ENCODE measurements around the gene ATP8B3.
A peak's percentile ranks its signal among the peaks of the same experiment; 100 is the strongest.

The ATP8B3 gene

GRCh38 chr19:1840541-1841115 is 28.6 kb upstream of the ATP8B3 start:
- Histone ChIP-seq H3K27me3 (replicated peaks; ENCODE audit: control insufficient read depth, insufficient read depth, low read length) (no peaks in the 10 kb centered on the region), H3K36me3 (ENCODE audit: control insufficient read depth, insufficient read depth, low read length) (peaks cover 10% of the 10 kb centered on the region), H3K4me3 (replicated peaks; ENCODE audit: low read depth, low read length) (no peak overlapping the region)
- TF ChIP-seq, protein P1, sequence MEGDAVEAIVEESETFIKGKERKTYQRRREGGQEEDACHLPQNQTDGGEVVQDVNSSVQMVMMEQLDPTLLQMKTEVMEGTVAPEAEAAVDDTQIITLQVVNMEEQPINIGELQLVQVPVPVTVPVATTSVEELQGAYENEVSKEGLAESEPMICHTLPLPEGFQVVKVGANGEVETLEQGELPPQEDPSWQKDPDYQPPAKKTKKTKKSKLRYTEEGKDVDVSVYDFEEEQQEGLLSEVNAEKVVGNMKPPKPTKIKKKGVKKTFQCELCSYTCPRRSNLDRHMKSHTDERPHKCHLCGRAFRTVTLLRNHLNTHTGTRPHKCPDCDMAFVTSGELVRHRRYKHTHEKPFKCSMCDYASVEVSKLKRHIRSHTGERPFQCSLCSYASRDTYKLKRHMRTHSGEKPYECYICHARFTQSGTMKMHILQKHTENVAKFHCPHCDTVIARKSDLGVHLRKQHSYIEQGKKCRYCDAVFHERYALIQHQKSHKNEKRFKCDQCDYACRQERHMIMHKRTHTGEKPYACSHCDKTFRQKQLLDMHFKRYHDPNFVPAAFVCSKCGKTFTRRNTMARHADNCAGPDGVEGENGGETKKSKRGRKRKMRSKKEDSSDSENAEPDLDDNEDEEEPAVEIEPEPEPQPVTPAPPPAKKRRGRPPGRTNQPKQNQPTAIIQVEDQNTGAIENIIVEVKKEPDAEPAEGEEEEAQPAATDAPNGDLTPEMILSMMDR (IDR thresholded peaks at IDR 0.05; ENCODE audit: insufficient read depth, low read length, poor library complexity, severe bottlenecking) = no peak
- DNase-seq (ENCODE audit: extremely low read depth, insufficient read length) = no peak

DNA sequence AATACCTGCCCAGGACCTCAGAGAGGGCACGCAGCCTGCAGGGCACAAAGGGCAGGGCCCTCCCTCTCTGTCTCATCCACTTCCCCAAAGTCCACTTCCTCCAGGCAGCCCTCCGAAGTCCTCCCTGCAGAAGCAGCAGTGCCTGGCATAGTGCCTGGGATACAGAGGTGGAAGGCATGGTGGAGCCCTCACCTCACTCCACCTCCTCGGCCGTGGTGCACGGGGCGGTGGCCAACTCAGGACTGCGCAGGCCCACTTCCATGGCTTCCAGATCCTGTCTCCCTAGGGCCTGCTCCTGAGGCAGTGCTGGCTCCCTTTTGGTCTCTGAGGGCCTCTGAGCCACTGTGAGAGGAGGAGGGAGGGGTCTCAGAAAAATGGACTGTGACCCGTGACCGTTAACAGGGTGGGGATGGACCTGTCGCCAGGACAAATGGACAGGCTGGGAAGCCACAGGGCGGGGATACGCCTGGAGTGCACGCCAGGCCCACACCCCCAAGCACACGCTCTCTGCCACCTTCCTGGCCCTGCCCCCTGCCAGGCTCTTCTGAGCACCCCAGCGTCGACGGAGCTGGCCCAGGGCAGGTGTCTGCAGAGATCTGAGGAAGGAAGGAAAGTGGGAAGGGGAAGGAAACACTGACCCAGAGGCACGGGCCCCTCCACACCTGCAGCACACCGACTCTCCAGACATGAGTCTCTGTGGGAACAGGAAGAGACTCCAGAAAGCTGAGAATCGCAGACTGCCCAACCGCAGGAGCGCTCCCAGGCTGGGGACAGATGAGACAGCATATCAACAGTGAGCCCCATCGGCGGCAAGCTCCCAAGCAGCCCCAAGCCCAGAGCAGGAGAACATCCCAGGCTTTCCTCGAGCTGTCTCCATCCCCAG is 27.8 kb upstream of the ATP8B3 start:
- no peak for DNase-seq (ENCODE audit: extremely low read depth, insufficient read length)
- H3K4me3 ChIP-seq (replicated peaks; ENCODE audit: low read depth, low read length) = no peak overlapping the region
- TF ChIP-seq, protein P1 (IDR thresholded peaks at IDR 0.05; ENCODE audit: insufficient read depth, low read length, poor library complexity, severe bottlenecking) = no peak
- H3K27me3 ChIP-seq (replicated peaks; ENCODE audit: control insufficient read depth, insufficient read depth, low read length) = no peaks in the 10 kb centered on the region
- peaks cover 7% of the 10 kb centered on the region for H3K36me3 ChIP-seq (ENCODE audit: control insufficient read depth, insufficient read depth, low read length)

GRCh38 chr19:1837625-1838105 is 25.6 kb upstream of the ATP8B3 start:
- H3K27me3 ChIP-seq (replicated peaks; ENCODE audit: control insufficient read depth, insufficient read depth, low read length) = no peaks in the 10 kb centered on the region
- no peak for DNase-seq (ENCODE audit: extremely low read depth, insufficient read length)

DNA sequence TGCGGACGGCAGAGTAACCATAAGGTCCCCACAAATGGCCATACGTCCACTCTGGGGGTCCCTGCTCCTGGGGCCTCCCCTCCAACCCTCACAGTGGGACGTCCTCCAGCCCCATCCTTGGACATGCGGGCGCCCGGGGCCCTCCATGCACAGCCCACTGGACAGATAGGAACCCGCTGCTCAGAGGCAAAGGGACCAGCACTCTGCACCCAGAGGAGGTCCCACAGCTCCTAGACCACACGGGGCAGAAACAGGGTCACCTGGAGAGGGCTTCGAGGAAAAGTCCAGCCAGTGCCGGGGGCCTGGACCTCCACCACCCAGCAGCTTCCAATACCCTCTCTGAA is 25.1 kb upstream of the ATP8B3 start:
- TF ChIP-seq, protein P1 (IDR thresholded peaks at IDR 0.05; ENCODE audit: insufficient read depth, low read length, poor library complexity, severe bottlenecking) = no peak
- Histone ChIP-seq H3K27me3 (replicated peaks; ENCODE audit: control insufficient read depth, insufficient read depth, low read length) (no peaks in the 10 kb centered on the region), H3K4me3 (replicated peaks; ENCODE audit: low read depth, low read length) (no peak overlapping the region), H3K36me3 (ENCODE audit: control insufficient read depth, insufficient read depth, low read length) (peaks cover 5% of the 10 kb centered on the region)
- no peak for DNase-seq (ENCODE audit: extremely low read depth, insufficient read length)

More at GRCh38 chr19:1837625-1838105, 25.6 kb upstream of the ATP8B3 start:
- TF ChIP-seq, protein P1 (IDR thresholded peaks at IDR 0.05; ENCODE audit: insufficient read depth, low read length, poor library complexity, severe bottlenecking) = peak; percentile 99
- Histone ChIP-seq H3K36me3 (ENCODE audit: control insufficient read depth, insufficient read depth, low read length) (peaks cover 5% of the 10 kb centered on the region), H3K4me3 (replicated peaks; ENCODE audit: low read depth, low read length) (no peak overlapping the region)

DNA sequence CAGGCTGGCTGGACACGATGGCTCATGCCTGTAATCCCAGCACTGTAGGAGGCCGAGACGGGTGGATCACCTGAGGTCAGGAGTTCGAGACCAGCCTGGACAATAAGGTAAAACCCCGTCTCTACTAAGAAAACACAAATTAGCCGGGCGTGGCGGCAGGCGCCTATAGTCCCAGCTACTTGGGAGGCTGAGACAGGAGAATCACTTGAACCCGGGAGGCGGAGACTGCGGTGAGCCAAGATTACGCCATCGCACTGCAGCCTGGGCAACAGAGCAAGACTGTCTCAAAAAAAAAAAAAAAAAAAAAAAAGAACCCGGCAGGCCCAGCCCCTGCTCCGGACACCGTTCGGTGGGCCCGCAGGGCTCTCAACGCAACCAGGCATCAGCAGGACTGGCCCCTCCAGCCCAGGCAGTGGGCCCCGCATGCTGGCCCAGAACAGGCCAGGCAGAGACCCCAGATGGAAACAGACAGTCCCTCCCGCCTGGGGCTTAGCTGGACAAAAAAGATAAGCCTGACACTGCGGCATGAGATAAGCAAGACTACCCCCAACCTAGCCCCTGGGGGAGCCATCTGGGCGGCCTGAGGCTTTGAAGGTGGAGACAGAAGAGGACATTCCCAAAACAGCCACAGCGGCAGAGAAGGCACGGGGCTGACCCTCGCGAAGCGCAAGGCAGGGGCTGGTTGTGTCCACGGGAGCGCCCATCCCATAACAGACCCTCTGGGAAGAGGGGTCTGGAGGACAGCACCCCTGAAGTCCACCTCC is 24.6 kb upstream of the ATP8B3 start:
- Histone ChIP-seq H3K36me3 (ENCODE audit: control insufficient read depth, insufficient read depth, low read length) (peaks cover 5% of the 10 kb centered on the region), H3K27me3 (replicated peaks; ENCODE audit: control insufficient read depth, insufficient read depth, low read length) (no peaks in the 10 kb centered on the region), H3K4me3 (replicated peaks; ENCODE audit: low read depth, low read length) (no peak overlapping the region)
- no peak for DNase-seq (ENCODE audit: extremely low read depth, insufficient read length)
- TF ChIP-seq, protein P1 (IDR thresholded peaks at IDR 0.05; ENCODE audit: insufficient read depth, low read length, poor library complexity, severe bottlenecking) = no peak
